ENCODE results near the gene ILDR2. TPM values are rescaled to one million over a fixed set of nuclear protein-coding genes. Genes with fewer than 3 reads are reported as not detected.

Gene ILDR2
- total RNA-seq, 2 donors from 2014 or later, result 0.85 to 1.3 TPM

DNA sequence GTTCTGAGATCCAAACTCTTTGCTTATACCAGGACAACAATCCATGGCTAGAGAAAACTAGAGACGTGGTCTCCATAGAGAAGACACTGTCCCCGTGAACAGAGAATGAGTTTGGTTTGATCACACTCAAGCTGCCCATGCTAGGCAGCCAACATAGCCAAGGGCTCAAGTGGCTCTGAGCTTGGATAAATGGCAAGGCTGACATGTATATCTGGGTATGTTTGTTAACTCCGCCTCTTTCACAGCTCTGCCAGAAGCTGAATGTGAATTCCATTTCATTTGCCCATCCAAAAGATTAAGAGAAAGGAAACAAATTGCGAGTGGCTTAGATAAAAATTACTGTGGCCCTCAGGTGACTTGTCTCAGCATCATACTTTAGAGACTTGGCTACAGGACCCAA is 38.0 kb downstream of the ILDR2 start:
- ATAC-seq (no peak), DNase-seq (no peak)
- intact Hi-C loops (cut with DNase I, micrococcal nuclease), result no loop called here

DNA sequence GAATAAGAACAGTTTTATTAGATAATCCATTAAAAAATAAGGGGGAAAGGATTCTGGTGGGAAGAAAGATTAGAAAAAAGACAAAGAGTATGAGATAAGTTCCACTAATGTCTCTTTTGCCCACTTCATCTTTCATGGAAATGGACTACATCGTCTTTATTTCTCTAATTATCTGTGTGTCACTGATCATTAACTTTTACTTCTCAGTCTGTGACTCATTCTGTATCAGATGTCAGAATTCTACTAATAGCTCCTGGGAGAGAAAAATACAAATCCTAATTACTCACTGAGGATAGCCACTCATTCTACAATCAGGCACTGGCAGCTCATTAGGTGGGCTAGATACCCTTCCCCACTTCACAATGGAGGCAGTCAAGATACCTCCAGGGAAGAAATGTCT is 41.7 kb downstream of the ILDR2 start:
- intact Hi-C loops (cut with DNase I, micrococcal nuclease), result no loop called here
- no peak for ATAC-seq
- DNase-seq, result no peak

DNA sequence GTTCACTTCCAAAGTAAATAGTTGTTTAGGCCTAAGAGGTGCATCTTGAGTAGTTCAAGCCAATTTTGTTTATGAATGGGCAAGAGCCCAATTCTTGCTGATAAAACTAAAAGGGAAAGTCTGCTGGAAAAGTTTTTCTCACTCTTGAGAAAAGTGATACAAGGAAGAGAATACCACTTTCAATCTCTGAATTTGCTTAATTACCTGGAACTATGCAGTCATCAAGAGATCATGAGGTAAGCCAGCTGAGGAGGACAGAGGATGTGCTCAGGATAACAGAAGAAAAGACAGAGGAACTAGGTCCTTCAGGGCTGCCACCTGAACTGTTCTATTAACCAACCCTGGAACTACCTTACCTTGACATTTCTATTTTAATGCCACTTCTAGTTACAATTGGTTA is 42.2 kb downstream of the ILDR2 start:
- ATAC-seq, result no peak
- DNase-seq, result no peak
- intact Hi-C loops (cut with DNase I, micrococcal nuclease), result no loop called here

DNA sequence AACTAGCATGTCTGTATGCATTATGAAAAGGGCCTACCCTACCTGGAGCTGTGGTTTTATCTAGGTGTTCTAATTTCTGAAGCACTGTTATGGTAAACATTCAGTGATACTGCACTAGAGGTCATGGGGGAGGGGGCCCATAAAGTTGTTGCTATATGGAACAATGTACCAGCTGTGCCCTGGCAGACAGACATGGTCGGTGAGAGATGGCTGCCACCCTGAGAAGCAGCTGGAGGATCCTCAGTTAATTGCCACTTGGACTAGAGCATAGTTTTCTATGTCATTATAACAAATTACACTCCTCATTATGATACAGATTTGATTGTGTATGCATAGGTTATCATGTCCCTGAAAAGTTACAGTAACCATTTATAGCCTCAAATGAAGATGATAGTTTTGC is 45.4 kb downstream of the ILDR2 start:
- DNase-seq, result no peak
- no peak for ATAC-seq
- intact Hi-C loops (cut with DNase I, micrococcal nuclease), result no loop called here

- no peak for ATAC-seq
- no peak for DNase-seq
- intact Hi-C loops (cut with DNase I, micrococcal nuclease), result no loop called here
Observed at GRCh38 chr1:166927701-166928100, 47.6 kb downstream of the ILDR2 start.

GRCh38 chr1:166925810-166926478 is 49.4 kb downstream of the ILDR2 start:
- intact Hi-C loops (cut with DNase I, micrococcal nuclease), result no loop called here
- DNase-seq, result no peak
- no peak for ATAC-seq

DNA sequence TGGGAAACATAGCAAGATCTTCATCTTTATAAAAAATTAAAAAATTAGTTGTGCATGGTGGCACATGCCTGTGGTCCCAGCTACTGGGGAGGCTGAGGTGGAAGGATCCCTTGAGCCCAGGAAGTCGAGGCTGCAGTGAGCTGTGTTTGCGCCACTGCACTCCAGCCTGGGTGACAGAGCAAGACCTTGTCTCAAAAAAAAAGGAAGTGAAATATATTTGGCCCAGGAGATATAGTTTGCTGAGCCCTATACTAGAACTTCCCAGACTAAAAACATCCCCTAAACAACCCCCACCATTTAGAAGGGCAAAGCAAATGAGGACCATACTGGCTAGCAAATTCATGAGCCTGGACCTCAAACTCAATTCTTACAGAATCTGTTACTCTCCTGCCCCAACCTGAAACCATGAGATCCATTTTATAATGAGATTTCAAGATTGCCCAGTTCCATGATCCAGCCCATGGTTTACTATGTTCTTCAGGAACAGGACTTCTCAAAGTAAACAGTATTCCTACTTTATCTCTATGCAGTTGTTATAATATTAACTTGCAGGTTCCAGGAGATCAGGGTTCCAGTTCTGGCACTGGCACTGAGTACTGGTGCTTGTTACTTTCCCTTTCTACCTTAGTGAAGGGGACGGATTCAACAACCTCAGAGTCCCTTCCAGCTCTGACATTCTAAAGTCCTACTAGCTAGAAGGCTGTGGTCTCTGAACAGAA is 50.4 kb downstream of the ILDR2 start:
- intact Hi-C loops (cut with DNase I, micrococcal nuclease), result no loop called here
- no peak for DNase-seq
- ATAC-seq, result peak; percentile 84

DNA sequence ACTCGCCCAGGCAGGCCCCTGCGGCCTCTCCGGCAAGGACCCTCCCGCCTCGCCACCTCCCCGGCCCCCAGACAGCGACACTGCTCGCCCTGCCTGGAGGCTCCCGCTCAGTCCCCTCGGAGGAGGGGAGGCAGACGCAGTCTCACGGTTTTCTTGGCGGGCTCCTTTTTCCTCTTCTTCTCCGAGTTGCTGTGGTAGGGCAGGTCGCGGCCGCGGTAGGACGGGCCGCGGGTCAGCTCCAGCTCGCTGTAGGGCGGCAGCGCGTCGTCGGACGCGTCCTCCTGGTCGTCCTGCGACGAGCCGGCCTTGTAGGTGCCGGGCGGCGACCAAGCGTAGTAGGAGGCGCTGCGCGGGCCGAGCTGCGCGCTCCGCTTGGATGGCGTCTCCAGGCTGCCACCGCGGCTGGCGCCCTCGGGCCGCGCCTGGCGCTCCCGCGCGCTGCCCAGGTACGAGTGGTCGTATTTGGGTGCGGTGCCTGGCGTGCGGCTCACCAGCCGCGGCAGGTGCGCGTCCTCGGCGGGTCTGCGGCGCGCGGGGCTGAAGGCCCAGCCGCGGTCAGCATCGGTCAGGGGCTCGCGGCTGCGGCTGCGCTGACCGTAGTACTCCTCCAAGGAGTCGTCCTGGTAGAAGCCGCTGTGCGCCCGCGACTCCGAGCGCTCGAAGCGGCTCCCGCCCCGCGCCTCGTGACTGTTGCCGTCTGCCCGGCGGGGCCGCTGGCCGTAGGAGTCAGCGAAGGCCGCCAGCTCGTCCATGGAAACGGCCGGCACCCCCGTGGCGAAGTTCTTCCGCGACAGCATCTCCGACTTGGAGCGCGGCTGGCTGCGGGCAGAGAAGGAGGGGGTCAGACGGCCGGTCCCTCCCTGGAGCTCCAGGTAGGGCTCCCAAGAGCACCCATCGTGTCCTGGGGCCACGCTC is 54.5 kb downstream of the ILDR2 start:
- ATAC-seq (peak; percentile 80), DNase-seq (peak in 1 of 2 donors; percentile 37)
- intact Hi-C loops (cut with DNase I, micrococcal nuclease), result no loop called here

DNA sequence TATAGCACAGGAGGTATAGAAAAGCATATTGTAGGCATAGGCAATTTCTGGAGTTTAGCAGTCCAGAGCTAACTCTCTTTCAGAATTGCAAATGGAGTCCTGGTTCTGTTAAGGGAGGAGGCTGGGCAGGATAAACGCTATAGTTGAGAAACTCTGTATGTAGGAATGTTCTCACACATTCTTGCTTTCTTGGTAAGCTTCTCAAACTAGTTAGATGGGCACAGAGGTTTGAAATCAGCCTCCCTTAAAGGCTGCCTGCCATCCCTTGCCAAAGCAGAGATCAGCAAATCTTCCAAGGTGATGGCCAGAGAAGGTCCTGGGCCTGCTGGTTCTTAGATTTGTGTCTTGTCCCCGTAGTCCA is 56.4 kb downstream of the ILDR2 start:
- DNase-seq (no peak), ATAC-seq (no peak)
- intact Hi-C loops (cut with DNase I, micrococcal nuclease), result no loop called here

DNA sequence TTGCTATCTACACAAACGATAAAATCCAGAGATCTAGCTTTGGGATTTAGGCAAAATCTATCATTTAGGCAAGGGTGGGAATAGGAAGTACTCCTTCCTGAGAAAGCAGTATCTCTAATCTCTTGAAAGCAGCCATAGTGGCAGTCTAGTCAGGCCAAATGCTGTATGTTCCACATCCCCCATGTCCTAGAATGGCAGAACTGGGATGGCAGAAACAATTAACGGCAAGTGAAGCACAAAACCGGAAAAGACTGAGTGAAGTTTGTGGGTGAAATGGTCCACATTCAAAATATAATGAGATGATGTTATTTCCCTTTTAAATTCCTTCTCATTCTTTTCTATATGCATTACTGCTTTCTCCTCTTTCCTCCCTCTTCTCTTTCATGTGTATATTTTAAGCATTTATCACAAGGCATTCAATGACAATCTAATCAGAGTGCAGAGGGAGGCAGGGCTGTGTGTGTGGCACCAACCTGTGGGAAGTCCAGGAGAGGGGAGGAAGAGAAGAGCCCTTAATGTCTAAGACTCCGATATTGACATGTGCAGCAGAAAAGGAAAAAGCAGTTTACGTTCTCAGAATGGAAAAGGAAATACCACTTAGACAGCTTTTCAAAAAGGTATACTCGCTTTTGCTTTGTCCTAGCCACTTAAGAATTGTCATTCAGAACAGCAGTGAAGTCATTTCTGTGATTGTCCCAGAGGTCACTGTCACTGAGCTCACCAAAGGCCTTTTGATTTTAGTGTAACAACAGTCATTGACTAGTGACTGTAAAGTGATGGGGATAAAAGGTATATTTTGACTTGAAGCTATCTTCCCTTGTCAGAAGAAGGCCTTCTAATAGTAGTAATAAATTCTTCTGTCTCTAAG is 57.0 kb downstream of the ILDR2 start:
- ATAC-seq (no peak), DNase-seq (no peak)
- intact Hi-C loops (cut with DNase I, micrococcal nuclease), result no loop called here

DNA sequence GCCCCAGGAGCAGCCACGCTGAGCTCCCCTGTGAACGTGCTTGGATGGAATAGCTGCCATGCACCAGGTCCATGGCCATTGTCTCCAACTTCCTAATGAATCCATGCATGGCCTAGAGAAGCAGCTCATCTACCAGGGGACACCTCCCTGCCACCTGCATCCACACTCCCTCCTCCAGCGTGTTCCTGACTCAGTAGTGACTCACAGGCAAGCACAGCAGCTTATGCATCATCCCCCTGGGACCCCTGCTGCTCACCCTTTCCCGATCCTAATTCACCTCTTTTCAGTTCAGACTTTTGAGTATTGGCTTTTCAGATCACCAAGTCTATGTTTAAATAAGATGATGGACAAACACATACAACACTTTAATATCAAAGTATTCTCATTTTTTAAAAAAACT is 59.4 kb downstream of the ILDR2 start:
- ATAC-seq, result no peak
- no peak for DNase-seq
- intact Hi-C loops (cut with DNase I, micrococcal nuclease), result no loop called here

DNA sequence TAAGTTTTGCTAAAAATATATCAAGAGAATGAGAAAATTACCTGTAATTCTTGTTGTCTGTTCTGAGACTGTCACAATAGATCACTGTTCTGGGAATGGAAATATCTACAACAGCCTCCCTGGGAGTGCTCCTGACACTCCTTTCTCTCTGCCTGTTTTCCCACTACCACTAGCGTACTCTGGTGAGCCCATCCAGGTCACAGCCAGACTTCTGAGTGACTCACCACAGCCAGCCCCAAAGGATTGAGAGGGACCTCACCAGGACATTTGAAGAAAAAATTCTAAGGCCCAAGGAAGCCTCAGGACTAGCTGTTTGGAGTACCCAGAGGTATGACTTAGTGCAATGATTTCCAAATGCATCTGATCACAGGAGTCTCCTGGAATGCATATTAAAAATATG is 60.3 kb downstream of the ILDR2 start:
- intact Hi-C loops (cut with DNase I, micrococcal nuclease), result no loop called here
- ATAC-seq (no peak), DNase-seq (no peak)

- DNase-seq, result no peak
- ATAC-seq, result no peak
- intact Hi-C loops (cut with DNase I, micrococcal nuclease), result no loop called here
Observed at GRCh38 chr1:166914111-166914510, 61.2 kb downstream of the ILDR2 start.

- DNase-seq (no peak), ATAC-seq (no peak)
- intact Hi-C loops (cut with DNase I, micrococcal nuclease), result no loop called here
Observed at GRCh38 chr1:166911624-166912023, 63.7 kb downstream of the ILDR2 start.

GRCh38 chr1:166910396-166910994 is 64.8 kb downstream of the ILDR2 start:
- DNase-seq (peak; percentile 79 to 83), ATAC-seq (peak; percentile 100)
- intact Hi-C loops (cut with DNase I, micrococcal nuclease), result no loop called here

GRCh38 chr1:166908942-166909341 is 66.4 kb downstream of the ILDR2 start:
- intact Hi-C loops (cut with DNase I, micrococcal nuclease), result loop anchor here in 1 of 2 donors (5.0 kb wide), 1 partner anchor 148 kb away; no protein-coding TSS in a partner anchor
- DNase-seq, result no peak
- no peak for ATAC-seq

- no peak for ATAC-seq
- intact Hi-C loops (cut with DNase I, micrococcal nuclease), result loop anchor here in 1 of 2 donors (5.0 kb wide), 1 partner anchor 150 kb away; no protein-coding TSS in a partner anchor
- DNase-seq, result no peak
Observed at GRCh38 chr1:166907763-166908162, 67.6 kb downstream of the ILDR2 start.

GRCh38 chr1:166907051-166907450 is 68.3 kb downstream of the ILDR2 start:
- ATAC-seq, result no peak

More at GRCh38 chr1:166907051-166907450, 68.3 kb downstream of the ILDR2 start:
- DNase-seq, result no peak
- intact Hi-C loops (cut with DNase I, micrococcal nuclease), result loop anchor here in 1 of 2 donors (5.0 kb wide), 1 partner anchor 150 kb away; no protein-coding TSS in a partner anchor

Data from left colon (tissue), 2 donors.